Fibroblast of skin of scalp (primary cell): ENCODE measurements around the gene SLC10A3.
A peak's percentile ranks its signal among the peaks of the same experiment; 100 is the strongest.

Experiments
- DNase-seq: peaks from one replicate; pipeline ENCODE4 v3.0.0-alpha.2; 2013

The SLC10A3 gene

GRCh38 chrX:154463611-154464220, 26.7 kb downstream of the SLC10A3 start:
- DNase-seq, result no peak

DNA sequence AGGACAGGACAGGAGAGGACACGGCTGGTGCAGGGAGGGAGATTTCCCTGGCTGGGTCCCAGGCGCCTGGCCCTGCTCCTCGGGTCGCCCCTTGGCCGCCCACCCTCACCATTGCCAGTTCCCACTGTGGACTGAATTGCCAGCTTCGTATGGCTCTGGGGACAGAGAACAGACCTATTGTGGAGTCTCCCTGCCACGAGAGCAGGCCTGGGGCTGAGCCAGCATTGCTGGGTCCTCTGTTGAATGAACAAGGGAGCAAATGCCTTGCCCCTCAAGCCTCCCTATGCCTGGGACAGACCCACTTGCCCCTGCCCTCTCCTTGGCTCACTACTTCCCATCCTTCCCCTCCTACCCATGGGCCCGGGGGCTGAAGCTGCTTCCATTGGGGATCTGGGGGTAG, 28.0 kb downstream of the SLC10A3 start:
- no peak for DNase-seq

DNA sequence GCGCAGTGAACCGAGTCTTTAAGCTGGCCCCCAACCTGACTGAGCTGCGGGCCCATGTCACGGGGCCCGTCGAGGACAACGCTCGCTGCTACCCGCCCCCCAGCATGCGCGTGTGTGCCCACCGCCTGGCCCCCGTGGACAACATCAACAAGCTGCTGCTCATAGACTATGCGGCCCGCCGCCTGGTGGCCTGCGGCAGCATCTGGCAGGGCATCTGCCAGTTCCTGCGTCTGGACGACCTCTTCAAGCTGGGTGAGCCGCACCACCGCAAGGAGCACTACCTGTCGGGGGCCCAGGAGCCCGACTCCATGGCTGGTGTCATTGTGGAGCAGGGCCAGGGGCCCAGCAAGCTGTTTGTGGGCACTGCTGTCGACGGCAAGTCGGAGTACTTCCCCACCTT, 30.1 kb downstream of the SLC10A3 start:
- DNase-seq, result no peak

DNA sequence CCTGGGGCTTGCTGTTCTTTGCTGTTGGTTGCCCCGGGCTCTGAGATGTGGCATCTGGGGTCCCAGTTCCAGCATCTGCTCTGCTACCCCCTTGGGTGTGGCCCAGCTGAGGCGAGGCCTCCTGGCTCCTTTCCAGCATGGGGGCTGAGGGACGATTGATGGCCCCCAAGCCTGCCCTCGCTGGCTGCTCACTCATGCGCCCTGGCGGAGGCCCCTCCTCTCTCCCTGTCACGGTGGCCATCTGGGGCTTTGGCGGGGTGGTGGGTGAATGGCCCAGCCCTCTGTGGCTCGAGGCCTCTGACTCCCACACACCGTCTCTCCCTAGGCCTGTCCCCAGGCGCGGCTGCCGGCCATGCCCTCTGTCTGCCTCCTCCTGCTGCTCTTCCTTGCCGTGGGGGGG, 30.6 kb downstream of the SLC10A3 start:
- DNase-seq, result no peak

DNA sequence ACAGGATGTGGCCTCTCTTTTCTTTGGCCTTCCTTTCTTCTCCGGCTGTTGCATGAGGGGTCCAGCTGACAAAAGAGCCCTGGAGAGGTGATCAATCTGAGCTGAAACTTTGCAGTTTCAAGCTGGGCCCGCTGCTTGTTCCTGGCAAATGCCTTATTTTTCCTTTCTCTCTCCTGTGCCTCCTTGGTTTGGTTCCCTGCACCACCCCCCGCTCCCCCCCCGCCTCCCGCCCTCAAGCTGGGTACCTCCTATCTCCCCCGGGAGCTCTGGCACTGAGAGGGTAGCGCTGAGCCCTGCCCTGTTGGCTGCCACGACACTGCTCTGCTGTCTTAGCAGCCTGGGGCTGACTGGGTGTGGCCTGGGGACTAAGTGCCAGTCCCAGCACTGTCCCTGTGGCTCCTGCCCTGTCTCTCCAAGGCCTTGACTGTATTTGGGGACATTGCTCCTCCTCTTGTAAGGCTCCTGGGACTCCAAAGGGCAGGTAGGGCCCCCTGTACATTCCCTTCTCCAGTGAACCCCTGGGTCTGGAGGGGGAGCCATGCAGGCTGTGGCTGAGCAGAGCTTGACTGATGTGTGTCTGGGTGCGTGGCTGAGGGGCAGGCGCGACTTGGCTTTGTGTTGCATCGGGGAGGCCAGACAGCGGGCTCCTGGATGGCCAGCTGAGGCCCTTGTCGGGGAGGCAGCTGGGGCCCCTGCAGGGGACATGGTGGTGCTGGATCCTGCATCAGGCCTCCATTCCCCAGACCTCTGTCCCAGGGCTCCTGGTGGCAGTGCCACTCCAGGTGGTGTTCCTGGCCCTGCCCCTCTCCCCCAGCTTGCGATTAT, 31.3 kb downstream of the SLC10A3 start:
- peak; percentile 37 for DNase-seq

DNA sequence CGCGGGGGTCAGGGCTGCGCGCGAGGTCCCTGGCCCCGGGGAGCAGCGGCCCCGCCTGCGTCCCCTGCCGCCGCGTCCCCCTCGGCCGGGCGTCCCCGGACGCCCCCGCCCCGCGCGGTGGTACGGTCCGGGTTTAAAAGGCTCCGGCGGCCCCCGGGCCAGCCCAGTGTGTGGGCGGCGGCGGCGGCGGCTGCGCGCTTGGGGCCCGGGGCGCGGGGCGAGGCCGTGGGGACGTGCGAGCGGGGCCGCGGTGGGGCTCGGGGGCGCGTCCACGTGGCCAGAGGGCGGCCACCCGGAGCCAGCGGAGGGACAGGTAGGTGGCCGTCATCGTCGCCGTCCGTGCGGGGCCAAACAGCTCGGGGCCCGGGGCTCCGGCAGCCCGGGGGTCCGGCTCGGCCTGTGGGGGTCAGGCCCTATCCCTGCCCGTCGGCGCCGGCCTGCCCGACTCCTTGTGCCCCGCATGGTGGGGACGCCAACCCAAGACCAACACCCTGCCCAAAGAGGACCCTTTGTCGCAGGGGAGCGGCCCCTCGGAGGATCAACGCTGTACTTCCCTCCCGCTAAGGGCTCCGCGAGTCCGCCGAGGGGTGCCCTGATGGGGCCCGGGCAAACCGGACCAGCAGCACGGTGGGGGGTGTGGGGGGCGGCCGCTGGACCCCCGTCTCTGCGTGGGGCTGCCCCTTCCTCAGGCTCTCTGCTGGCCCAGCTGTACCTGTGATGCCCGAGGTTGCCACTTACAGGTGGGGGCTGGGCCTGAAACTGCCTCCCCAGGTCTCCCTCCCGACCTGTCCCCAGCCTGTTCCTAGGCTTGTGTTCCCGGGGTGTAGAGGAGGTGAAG, 32.1 kb downstream of the SLC10A3 start, which contains the start of gene PLXNA3:
Gene PLXNA3, plus strand, starts transcription at position 166 of the 838 bp plus-strand sequence. CDS start 1,903 bp downstream, outside the sequence.
- peak; percentile 58 for DNase-seq

GRCh38 chrX:154457491-154458115, 32.8 kb downstream of the SLC10A3 start:
- peak; percentile 15 for DNase-seq

GRCh38 chrX:154452823-154453222, 37.6 kb downstream of the SLC10A3 start:
- no peak for DNase-seq

DNA sequence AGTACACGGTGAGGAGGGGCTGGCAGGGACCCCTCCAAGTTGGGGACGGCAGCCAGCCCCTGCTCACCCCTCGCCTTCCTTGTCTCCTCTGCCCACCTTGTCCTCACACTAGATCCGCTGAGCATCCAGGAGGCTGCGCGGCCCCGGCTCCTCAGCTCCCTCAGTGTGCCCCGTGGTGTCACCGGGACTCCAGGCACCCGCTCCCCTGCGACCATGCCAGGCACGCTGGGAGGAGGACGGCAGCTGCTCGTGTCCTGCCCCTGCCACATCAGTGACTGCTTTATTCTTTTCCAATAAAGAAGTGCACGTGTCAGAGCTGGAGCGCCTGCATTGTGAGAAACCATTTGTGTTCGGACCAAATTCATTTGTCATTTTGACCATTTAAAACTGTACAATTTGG, 40.1 kb downstream of the SLC10A3 start:
- no peak for DNase-seq

- no peak for DNase-seq
Observed at GRCh38 chrX:154449618-154450017, 40.8 kb downstream of the SLC10A3 start.

- DNase-seq, result no peak
Observed at GRCh38 chrX:154448484-154448883, 41.9 kb downstream of the SLC10A3 start.

DNA sequence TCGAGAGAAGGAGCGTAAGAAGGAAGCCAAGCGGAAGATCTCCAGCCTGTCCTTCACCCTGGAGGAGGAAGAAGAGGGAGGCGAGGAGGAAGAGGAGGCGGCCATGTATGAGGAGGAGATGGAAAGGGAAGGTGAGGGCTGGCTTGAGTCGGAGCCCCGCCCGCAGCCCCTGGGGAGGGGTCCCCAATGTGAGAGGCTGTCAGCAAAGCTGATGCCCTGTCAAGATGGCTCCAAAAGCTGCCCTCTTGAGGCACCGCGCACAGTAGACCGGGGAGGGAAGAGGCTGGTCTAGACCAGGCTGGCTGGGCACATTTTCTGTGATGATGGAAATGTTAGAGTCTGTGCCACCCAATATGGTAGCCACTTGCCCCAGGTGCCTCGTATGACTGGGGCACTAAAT, 44.0 kb downstream of the SLC10A3 start:
- DNase-seq, result no peak

DNA sequence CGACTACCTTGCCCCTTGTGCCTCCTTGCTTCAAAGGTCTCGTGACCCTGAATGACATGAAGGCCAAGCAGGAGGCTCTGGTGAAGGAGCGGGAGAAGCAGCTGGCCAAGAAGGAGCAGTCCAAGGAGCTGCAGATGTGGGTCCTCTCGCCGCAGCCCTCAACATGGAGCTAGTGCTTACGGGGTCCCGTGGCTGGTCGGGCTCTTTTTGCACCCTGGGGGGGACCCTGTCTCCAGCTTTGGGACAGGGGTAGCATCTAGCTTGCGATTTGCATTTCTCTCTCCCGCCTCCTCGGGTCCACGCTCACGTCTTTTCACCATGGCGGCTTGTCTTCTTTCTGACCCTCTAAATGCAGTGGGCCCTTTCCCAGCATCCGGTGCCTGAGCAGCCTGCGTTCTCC, 44.7 kb downstream of the SLC10A3 start:
- no peak for DNase-seq

- no peak for DNase-seq
Observed at GRCh38 chrX:154444755-154445246, 45.6 kb downstream of the SLC10A3 start.

DNA sequence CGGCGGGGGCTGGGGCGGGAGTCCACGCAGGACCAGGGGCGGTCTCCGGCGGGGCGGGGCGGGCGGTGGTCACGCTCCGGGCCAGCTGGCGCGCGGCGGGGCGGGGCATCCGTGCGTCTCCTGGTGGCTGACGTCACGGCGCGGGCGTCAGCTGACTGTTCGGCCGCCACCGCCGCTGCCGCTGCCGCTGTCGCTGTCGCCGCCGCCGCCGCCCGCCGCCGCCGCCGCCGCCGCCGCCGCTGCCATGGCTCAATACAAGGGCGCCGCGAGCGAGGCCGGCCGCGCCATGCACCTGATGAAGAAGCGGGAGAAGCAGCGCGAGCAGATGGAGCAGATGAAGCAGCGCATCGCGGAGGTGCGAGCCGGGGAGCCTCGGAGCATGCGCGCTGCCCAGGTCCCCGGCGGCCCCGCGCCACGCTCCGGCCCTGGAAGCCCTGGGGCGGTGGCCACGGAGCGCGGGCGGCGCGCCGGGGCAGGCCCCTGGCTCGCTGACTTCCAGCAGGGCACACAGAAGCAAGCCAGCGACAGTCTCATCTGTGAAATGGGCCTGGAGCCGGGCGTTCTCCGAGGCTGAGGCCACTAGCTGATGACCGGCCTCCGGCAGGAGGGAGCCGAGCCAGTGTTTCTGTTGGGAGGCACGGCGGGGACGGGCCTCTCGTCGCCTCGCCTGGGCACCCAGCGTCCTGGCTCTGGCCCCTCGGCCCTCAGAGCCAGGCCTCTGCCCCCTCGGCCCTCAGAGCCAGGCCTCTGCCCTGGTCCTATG, 46.3 kb downstream of the SLC10A3 start, which contains the start of gene FAM50A:
Gene FAM50A, plus strand, starts transcription at position 150 of the 763 bp plus-strand sequence. Its CDS starts 95 bp downstream, at position 245.
- peak; percentile 74 for DNase-seq

GRCh38 chrX:154443479-154443910, 46.9 kb downstream of the SLC10A3 start:
- no peak for DNase-seq

DNA sequence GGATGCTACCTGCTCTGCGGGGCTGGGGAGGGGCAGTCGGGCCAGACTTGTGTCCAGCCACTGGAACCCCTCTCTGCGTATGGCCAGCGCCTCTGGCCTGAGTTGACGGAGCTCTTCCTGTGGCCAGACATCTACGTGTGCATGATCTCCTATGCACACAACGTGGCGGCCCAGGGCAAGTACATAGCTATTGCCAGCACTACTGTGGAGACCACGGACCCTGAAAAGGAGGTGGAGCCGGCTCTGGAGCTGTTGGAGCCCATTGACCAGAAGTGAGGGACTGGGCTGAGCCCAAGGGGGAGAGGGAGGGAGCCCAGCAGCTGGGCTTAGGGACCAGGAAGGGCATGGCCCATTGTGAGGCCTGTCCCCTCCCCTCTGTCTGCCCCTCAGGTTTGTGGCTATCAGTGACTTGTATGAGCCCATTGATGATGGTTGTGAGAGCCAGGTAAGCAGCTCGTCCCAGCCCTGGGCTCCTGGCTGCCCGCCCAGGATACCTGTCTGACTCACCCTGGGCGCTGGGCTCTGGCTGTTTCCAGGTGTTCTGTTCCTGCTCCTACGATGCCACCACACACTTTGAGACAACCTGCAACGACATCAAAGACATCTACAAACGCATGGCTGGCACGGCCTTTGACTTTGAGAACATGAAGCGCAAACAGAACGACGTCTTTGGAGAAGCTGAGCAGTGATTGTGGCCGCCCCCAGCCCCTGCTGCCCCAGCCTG, 48.3 kb downstream of the SLC10A3 start:
- DNase-seq, result no peak

DNA sequence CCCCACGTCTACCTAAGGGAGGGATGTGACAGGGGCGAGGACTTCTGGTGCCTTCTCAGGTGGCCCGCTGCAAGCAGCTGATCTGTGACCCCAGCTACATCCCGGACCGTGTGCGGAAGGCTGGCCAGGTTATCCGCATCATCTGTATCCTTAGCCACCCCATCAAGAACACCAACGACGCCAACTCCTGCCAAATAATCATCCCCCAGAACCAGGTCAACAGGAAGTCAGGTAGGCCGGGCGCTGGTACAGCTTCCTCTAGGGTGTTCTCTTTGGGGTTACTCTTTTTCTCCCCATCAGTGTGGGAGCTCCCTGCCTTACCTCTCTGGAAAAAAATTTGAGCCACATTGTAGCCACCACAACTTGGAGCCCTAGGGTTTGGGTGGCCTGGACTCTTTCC, 48.9 kb downstream of the SLC10A3 start:
- DNase-seq, result no peak

DNA sequence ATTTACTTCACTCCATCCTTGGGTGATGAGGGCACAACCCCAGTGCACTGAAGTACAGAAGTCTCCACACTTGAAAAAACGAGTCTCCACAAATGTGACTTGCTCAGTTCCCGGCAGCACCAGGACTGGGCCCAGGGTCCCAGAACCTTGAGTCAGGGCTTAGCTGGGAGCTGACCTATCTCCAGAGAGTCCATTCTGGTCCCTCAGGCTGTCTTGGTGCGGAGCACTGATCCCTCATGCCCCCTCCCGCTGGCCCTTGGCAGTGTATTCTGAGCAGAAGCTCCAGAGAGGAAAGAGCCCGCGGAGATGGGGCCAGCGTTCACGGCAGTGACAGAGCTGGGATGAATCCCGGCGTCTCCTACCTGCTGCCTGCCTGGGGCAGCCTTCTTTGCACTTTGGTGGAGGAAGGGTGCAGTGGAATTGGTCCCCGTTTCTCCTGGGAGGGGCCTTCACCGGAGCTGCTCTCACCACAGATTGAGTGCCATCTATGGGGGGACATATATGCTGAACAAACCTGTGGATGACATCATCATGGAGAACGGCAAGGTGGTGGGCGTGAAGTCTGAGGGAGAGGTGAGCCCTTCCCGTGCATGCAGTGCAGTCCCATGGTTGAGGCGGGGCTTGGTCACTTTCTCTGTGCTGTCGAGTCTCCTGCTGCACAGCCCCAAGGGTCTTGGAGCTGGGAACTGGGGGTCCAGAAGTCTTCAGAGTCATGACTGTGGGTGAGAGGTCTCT, 49.6 kb downstream of the SLC10A3 start:
- DNase-seq, result no peak

DNA sequence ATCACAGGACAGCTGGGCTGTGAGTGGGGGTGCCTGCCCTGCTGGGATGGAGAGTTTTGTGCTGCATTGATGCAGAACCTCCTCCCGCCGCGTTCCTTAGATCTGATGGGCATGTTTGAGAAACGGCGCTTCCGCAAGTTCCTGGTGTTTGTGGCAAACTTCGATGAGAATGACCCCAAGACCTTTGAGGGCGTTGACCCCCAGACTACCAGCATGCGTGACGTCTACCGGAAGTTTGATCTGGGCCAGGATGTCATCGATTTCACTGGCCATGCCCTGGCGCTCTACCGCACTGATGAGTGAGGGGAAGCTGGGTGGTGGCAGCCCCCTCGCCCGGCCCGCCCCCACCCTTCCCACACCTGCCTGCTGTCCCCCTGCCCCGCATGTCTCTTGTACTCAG, 50.6 kb downstream of the SLC10A3 start:
- no peak for DNase-seq
